Fibroblast of skin of back (primary cell): ENCODE data around the gene PRRX2.
"Not testable (repeated sequence)": the region's sequence is repeated elsewhere in the genome, so short reads cannot be mapped to it uniquely, and the experiment has no call there.

Experiments used
- DNase-seq: peaks from one replicate; pipeline ENCODE4 v3.0.0-alpha.2; 2013

The PRRX2 gene

GRCh38 chr9:129737479-129738274 is 72.2 kb downstream of the PRRX2 start:
- DNase-seq: peak; percentile 71

GRCh38 chr9:129739432-129739831 is 74.0 kb downstream of the PRRX2 start:
- DNase-seq: no peak

GRCh38 chr9:129740174-129740573 is 74.7 kb downstream of the PRRX2 start:
- DNase-seq: no peak

GRCh38 chr9:129740666-129741464 is 75.4 kb downstream of the PRRX2 start:
- no peak for DNase-seq

GRCh38 chr9:129745200-129745599 is 79.8 kb downstream of the PRRX2 start:
- DNase-seq: no peak

GRCh38 chr9:129746092-129746777 is 80.8 kb downstream of the PRRX2 start:
- peak; percentile 76 for DNase-seq

- DNase-seq: no peak
Measured at GRCh38 chr9:129748249-129748648, 82.8 kb downstream of the PRRX2 start.

- DNase-seq: not testable (repeated sequence)
Measured at GRCh38 chr9:129749052-129749451, 83.6 kb downstream of the PRRX2 start.

- no peak for DNase-seq
Measured at GRCh38 chr9:129749575-129749974, 84.1 kb downstream of the PRRX2 start.

GRCh38 chr9:129750013-129750638 is 84.7 kb downstream of the PRRX2 start:
- DNase-seq: peak; percentile 85

- DNase-seq: no peak
Measured at GRCh38 chr9:129751841-129752801, 86.7 kb downstream of the PRRX2 start.

GRCh38 chr9:129752900-129753729 is 87.7 kb downstream of the PRRX2 start, which contains the start of gene PTGES:
TSS of gene PTGES (minus strand) at chr9:129753042. CDS start at chr9:129753012, 30 bp downstream.
- DNase-seq: peak; percentile 82

- DNase-seq: no peak
Measured at GRCh38 chr9:129755151-129755550, 89.7 kb downstream of the PRRX2 start.

- DNase-seq: no peak
Measured at GRCh38 chr9:129756191-129756590, 90.7 kb downstream of the PRRX2 start.

GRCh38 chr9:129757045-129757444 is 91.6 kb downstream of the PRRX2 start:
- DNase-seq: no peak

- DNase-seq: no peak
Measured at GRCh38 chr9:129759319-129759718, 93.9 kb downstream of the PRRX2 start.

GRCh38 chr9:129759804-129760502 is 94.5 kb downstream of the PRRX2 start:
- DNase-seq: no peak

GRCh38 chr9:129760784-129761183 is 95.3 kb downstream of the PRRX2 start:
- not testable (repeated sequence) for DNase-seq

- no peak for DNase-seq
Measured at GRCh38 chr9:129761293-129761900, 96.0 kb downstream of the PRRX2 start.
